GM18867 (cell line): ENCODE results near the gene CSF3.

Experiments
- ATAC-seq: cut with Tn5 transposase; IDR thresholded peaks from one replicate; pipeline ENCODE4 v1.9.1; 2021; ENCODE audit warnings: mild to moderate bottlenecking, moderate library complexity; ENCODE audit not compliant: unreplicated experiment

CSF3 gene, protein sequence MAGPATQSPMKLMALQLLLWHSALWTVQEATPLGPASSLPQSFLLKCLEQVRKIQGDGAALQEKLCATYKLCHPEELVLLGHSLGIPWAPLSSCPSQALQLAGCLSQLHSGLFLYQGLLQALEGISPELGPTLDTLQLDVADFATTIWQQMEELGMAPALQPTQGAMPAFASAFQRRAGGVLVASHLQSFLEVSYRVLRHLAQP

DNA sequence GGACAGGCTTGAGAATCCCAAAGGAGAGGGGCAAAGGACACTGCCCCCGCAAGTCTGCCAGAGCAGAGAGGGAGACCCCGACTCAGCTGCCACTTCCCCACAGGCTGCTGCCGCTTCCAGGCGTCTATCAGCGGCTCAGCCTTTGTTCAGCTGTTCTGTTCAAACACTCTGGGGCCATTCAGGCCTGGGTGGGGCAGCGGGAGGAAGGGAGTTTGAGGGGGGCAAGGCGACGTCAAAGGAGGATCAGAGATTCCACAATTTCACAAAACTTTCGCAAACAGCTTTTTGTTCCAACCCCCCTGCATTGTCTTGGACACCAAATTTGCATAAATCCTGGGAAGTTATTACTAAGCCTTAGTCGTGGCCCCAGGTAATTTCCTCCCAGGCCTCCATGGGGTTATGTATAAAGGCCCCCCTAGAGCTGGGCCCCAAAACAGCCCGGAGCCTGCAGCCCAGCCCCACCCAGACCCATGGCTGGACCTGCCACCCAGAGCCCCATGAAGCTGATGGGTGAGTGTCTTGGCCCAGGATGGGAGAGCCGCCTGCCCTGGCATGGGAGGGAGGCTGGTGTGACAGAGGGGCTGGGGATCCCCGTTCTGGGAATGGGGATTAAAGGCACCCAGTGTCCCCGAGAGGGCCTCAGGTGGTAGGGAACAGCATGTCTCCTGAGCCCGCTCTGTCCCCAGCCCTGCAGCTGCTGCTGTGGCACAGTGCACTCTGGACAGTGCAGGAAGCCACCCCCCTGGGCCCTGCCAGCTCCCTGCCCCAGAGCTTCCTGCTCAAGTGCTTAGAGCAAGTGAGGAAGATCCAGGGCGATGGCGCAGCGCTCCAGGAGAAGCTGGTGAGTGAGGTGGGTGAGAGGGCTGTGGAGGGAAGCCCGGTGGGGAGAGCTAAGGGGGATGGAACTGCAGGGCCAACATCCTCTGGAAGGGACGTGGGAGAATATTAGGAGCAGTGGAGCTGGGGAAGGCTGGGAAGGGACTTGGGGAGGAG is at the start of gene CSF3:
Gene CSF3, plus strand, starts transcription at position 436 of the 993 bp plus-strand sequence. Its CDS starts 35 bp downstream, at position 471.
- ATAC-seq = no peak

DNA sequence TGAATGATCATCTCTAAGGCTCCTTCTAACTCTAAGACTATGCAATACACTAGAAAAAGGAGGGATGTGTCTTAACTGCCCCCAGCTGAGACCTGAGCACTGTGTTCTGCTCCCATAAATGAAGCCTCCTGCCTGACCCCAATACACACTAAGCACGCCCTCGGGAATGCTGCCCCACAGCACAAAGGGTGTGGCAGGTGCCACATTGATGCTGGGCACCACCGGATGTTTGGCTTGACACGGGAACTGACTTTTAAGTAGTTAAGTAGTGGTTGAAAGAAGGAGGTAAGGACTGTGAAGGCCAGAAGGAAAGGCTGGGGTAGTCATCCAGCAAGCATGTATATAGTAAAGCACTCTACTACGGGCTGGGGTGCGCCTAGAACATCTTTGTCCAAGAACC is 48.5 kb upstream of the CSF3 start:
- ATAC-seq = no peak

DNA sequence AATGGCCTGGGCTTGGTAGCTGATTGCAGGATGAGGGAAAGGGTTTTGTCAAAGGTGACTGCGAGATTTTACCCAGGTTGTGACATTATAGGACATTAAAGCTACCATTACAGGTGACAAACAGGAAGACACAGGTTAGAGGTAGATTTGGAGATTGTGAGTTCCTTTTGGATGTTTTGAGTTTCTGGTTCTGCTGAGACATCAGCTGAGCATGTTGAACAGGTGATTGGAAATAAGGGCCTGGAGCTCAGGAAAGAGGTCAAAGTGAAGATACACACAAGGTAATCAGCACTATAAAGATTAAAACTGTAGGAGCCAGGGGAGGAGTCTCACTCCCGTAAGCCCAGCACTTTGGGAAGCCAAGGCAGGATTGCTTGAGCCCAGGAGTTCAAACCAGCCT is 46.5 kb upstream of the CSF3 start:
- no peak for ATAC-seq

GRCh38 chr17:39969375-39969774 is 45.9 kb upstream of the CSF3 start:
- ATAC-seq = no peak

DNA sequence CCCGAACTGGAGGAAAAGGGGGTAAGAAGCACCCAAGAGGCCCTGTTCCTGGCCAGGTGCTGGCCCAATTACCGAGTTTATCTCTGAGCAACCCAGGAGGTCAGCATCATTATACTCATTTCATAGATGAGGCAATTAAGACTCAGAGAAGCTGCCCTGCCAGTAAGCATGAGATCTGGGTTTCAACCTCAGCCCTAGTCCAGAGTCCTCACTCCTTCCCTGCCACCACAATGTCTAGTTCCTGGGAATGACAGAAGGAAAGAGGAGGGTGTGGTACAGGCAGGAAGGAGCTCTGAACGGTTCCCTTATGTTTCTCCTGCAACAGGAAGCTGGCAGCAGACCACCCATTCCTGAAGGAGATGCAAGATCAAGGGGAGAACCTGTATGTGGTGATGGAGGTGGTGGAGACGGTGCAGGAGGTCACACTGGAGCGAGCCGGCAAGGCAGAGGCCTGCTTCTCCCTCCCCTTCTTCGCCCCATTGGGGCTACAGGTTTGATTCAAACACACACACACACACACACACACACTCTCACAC is 45.0 kb upstream of the CSF3 start:
- ATAC-seq = no peak

DNA sequence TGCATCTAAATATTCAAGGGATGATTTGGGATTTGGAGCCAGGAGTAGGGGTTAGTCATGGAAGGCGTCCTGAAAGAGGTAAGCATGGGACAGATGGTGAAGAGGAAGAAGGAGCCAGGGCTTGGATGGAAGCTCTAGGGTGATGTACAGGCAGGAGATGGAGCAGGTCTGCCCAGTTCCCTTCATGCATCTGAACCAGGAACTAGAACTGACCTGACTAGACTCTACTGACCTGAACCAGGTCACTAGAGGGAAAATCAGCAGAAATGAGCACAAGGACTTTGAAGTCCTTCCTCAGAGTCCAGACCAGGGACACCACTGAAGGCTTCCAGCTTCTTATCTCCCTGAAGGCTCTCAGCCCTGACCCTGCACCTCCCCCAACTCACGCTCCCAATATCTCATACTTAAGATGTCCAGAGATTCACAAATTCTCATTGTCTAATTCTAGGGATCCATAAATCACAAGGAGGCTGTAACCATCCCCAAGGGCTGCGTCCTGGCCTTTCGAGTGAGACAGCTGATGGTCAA is 44.1 kb upstream of the CSF3 start:
- ATAC-seq = no peak

DNA sequence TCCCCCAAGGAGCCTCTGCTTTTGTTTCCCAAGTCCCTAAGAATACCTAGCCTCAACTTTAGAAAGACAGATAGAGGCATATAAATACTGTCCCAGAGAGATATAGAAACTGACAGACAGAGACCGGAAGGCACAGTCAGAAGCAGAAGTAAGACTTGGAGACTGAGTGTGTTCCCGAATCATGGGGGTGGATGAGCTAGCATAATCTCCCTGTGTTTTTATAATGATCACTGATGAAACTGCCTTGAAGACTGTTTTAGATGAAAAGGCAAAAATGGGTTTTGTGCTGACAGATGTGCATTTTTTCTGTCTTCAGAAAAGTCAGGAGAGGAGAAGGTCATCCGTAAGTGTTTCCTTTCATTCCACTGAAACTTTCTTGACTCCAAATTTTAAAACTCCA is 43.0 kb upstream of the CSF3 start:
- no peak for ATAC-seq

- no peak for ATAC-seq
Measured at GRCh38 chr17:39973496-39973895, 41.7 kb upstream of the CSF3 start.

- no peak for ATAC-seq
Measured at GRCh38 chr17:39974433-39974832, 40.8 kb upstream of the CSF3 start.

GRCh38 chr17:39975801-39976200 is 39.4 kb upstream of the CSF3 start:
- no peak for ATAC-seq

DNA sequence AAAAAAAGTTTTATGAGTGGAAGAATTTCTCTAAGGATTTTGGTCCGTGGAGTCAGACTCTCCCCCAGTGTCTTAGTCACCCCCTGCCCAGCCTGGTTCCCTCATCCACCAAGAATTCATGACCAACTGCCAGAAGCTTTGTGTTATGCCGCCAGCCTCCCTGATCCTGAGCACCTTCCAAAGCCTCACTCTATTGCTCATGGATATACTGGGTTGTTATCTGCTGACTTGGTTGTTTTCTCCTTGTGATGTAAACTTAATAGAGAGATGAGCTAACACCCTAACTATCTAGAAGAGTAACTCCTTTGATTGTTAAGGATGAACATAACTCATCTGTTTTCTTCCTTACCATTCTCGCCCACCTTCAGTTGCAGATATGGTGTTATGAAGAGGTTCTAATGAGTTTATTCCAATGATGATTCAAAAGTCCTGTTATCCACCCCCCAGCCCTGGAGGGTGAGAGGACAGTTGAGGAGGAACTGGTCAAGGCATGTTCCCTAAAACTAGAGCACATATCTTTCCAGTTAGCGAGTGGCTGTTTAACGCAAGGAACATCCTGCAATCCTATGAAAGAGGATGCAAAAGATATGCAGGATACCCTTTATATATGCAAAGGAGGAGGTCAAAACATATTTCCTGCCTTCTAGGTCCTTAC is 36.1 kb upstream of the CSF3 start:
- no peak for ATAC-seq

DNA sequence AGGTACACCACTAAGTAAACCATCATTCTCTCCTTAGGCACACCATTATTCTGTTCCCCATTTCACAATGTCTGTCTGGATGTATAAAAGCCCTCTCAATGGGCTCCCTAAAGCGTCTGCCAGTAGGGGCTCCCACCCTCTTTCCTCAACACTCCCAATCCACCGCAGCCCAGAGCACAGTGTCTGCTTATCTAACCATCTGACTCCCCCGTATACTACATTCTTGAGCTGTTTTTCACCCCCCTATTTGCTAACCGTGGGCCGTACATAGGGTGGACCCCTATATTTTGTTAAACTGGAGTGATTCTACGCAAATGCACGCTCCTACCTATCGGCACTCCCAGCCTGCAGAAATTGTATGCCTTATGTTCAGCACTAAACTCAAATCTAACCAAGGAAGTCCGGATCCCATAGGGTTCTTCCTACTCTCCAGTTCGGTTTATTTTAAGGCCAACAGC is 35.3 kb upstream of the CSF3 start:
- ATAC-seq = peak; percentile 18

DNA sequence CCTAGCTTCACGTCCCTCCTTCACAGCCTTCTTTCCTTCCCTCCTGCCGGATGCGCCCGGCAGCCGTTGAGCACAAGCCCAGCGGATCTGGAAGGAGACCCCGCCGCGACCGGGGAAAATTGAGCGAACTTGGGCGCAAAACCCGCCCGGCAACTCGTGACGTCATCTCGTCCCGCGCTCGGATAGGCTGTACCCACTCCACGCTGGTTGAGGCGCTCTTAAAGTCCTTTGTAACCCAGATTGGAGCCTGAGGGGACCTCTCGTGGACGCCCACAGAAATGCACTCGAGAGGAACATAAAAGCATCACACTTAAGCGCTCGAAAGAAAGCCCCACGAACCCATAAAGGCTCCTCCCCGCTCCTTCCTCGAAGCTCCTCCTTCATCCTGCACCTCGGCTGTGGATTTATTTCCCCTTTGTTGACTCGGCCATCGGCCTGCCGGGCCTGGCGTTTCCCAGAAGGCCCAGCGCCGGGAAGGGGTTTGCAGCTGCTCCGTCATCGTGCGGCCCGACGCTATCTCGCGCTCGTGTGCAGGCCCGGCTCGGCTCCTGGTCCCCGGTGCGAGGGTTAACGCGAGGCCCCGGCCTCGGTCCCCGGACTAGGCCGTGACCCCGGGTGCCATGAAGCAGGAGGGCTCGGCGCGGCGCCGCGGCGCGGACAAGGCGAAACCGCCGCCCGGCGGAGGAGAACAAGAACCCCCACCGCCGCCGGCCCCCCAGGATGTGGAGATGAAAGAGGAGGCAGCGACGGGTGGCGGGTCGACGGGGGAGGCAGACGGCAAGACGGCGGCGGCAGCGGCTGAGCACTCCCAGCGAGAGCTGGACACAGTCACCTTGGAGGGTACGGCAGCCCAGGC is 34.7 kb upstream of the CSF3 start, which contains the start of gene PSMD3:
Gene PSMD3, plus strand, starts transcription at position 457 of the 856 bp plus-strand sequence. Its CDS starts 164 bp downstream, at position 621.
- ATAC-seq = peak; percentile 90

GRCh38 chr17:39981207-39981741 is 34.0 kb upstream of the CSF3 start:
- no peak for ATAC-seq

GRCh38 chr17:39981766-39982375 is 33.4 kb upstream of the CSF3 start:
- ATAC-seq = no peak

- no peak for ATAC-seq
Measured at GRCh38 chr17:39988206-39988810, 26.9 kb upstream of the CSF3 start.

- no peak for ATAC-seq
Measured at GRCh38 chr17:39994448-39994847, 20.8 kb upstream of the CSF3 start.

DNA sequence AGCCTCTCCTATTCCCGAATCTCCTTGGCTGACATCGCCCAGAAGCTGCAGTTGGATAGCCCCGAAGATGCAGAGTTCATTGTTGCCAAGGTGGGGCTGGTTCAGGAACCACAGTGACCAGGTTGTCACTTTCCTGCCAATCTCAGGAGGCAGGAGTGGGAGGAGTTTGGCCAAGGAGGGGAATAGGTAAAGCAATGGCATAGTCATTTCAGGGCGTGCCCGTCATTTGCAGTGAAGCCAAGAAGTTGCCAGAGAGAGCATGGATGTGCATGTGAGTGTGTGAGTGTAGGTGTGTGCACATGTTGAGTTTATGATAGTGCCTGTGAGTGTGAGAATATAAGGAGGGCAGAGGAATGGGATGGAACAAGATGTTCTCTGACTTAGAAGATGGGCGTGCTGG is 19.8 kb upstream of the CSF3 start:
- ATAC-seq = no peak

- ATAC-seq = no peak
Measured at GRCh38 chr17:39996162-39996561, 19.1 kb upstream of the CSF3 start.
